ENCODE measurements around the gene TMEM72. TPM values are rescaled to one million over a fixed set of nuclear protein-coding genes. Genes with fewer than 3 reads are reported as not detected.

TMEM72 gene
- polyA plus RNA-seq, 4 donors: 67.6 to 74.5 (median 71.0) TPM

DNA sequence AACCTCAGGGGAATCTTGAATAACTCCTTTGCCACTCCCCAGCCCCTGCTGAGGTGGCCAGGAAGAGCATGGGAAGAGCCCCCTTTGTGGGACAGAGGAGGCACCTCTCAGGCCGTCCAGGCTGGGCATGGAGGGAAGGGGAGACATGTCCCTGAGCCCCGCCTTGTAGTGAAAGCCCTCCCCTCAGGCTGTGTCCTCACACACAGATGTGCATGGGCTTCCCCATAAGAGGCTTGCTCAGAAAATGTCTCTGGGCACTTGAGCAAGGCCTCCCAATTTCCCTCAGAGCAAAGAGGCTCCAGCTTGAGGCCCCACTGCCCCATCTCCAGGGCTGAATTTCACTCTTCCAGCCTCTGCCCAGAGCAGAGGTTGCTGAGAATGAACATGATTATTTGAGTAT, 3.8 kb downstream of the TMEM72 start:
- no peak for DNase-seq (ENCODE audit: low read depth in 4 of 4, low spot score in 3 of 4)

GRCh38 chr10:44916429-44916828, 5.3 kb downstream of the TMEM72 start:
- DNase-seq (ENCODE audit: low read depth in 4 of 4, low spot score in 3 of 4): no peak

DNA sequence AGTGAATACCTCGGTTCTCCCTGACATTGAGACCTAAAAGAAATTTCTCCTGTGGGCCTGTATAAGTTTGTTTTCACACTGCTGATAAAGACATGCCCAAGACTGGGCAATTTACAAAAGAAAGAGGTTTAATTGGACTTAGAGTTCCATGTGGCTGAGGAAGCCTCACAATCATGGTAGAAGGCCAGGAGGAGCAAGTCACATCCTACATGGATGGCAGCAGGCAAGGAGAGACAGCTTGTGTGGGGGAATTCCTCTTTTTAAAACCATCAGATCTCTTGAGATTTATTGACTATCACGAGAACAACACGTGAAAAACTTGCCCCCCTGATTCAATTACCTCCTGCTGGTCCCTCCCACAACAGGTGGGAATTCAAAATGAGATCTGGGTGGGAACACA, 6.7 kb downstream of the TMEM72 start:
- DNase-seq (ENCODE audit: low read depth in 4 of 4, low spot score in 3 of 4): no peak

DNA sequence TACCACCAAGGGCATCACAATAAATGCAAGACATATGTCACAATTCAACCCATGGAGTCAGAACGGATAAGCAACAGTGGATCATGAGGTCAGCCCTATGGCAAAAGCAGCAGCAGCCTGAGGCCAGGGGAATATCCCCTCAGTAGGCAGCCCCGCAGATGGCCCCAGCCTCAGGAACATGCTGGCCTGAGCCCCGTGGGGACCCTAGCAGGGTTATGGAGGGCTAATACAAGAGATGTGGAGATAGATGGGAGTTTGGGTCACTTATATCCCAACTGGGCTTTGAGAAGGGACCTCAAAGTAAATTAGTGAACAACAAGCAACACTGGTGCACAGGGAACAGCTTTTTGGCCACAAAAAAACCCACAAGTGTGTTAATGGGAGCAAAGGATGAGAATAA, 9.1 kb downstream of the TMEM72 start:
- DNase-seq (ENCODE audit: low read depth in 4 of 4, low spot score in 3 of 4): no peak

- no peak for DNase-seq (ENCODE audit: low read depth in 4 of 4, low spot score in 3 of 4)
Measured at GRCh38 chr10:44921061-44921460, 9.9 kb downstream of the TMEM72 start.

DNA sequence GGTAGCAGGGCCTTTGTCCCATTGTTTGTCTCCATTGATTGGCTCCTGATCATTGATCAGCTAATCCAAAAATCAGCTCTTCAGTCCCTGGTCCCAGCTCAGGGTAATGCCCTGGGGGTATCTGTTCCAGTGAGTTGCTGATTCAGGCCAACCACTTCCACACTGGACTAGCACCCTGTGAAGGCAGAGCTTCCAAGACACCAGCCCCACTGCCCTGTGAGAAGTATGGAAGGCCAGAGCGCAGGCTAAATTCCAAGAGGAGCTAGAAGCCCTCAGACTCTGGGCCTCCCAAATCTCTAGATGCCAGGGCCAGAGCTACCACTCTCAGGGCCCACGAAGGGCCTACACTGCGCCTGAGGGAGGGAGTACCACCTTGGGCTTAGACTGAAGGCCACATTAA, 10.4 kb downstream of the TMEM72 start:
- no peak for DNase-seq (ENCODE audit: low read depth in 4 of 4, low spot score in 3 of 4)

GRCh38 chr10:44922021-44922420, 10.9 kb downstream of the TMEM72 start:
- no peak for DNase-seq (ENCODE audit: low read depth in 4 of 4, low spot score in 3 of 4)

DNA sequence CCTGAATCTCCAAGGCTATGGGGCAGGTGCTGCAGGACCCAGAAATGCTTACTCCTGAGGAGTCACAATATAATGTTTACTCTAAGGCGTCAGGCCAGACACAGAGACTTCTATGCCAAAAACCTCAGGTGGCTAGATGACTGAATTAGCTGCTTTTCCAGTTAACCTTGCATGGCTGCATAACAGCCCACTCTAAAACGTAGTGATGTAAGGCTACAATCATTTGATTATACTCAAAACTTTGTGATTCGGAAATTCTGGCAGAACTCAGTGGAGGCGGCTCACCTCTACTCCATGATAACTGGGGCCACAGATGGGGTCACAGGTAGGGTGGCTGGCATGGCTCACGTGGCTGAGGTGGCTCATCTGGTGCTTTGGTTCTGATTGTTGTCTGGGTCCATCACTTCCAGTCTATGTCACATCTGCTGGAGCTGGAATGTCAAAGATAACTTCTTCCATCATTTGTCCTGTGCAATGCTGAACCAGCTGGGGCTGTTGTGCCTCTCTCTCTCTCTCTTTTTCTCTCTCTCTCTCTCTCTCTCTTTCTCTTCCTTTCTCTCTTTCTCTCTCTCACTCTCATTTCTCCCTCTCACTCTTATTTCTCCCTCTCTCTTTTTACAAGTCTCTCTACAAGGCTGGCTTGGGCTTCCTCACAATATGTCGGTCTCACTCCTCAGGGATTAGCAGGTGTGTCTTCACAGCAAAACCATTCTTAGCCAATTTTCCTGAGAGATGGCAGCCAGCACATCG, 11.8 kb downstream of the TMEM72 start:
- DNase-seq (ENCODE audit: low read depth in 4 of 4, low spot score in 3 of 4): no peak

- DNase-seq (ENCODE audit: low read depth in 4 of 4, low spot score in 3 of 4): no peak
Measured at GRCh38 chr10:44923611-44924010, 12.5 kb downstream of the TMEM72 start.

- no peak for DNase-seq (ENCODE audit: low read depth in 4 of 4, low spot score in 3 of 4)
Measured at GRCh38 chr10:44924261-44925040, 13.3 kb downstream of the TMEM72 start.

DNA sequence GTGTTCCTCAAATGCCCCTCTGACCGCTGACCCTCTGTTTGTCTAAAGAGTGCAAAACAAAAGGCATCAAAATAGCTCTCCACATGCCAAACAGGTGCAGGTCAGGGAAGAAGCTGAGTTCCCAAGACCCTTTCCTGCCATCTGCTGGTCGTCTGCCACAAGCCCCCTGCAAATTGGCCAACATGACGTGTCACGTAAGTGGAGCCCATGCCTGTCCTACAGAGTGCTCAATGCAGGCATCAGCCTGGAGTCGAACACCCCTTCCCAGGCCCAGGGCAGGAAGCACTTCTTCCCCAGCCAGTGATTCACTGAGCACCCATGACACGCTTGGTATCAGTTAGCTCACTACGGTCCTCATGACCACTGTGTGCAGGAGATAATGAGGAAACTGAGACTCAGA, 14.1 kb downstream of the TMEM72 start:
- no peak for DNase-seq (ENCODE audit: low read depth in 4 of 4, low spot score in 3 of 4)

GRCh38 chr10:44925811-44926750, 14.9 kb downstream of the TMEM72 start:
- DNase-seq (ENCODE audit: low read depth in 4 of 4, low spot score in 3 of 4): no peak

DNA sequence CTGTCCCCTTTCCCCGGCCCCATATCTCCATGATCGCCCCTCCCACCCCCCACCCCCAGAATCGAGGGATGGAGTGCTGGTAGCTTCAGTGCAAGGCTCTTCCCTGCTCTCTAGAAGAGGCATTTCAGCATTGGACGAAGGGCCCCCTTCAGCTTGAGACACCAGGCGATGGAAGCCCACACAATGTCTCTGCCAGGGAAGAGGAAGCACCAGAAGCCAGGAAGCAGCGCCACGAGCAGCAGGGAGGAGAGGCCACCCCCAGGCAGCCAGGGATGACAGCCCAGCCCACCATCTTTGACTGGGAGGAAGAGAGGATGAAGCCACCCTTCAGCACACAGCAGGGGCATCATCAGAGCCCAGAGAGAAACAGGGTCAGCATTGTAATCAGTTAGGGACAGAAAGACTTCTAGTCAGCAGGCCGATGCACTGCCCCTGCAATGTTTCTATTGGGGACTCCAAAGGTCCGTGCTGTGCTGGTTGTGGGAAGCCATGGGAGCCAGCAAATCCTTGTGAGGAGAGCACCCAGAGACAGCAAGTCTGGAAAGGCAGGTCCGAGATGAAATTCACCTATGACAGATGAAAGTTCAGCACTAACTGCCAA, 15.7 kb downstream of the TMEM72 start:
- DNase-seq (ENCODE audit: low read depth in 4 of 4, low spot score in 3 of 4): no peak

DNA sequence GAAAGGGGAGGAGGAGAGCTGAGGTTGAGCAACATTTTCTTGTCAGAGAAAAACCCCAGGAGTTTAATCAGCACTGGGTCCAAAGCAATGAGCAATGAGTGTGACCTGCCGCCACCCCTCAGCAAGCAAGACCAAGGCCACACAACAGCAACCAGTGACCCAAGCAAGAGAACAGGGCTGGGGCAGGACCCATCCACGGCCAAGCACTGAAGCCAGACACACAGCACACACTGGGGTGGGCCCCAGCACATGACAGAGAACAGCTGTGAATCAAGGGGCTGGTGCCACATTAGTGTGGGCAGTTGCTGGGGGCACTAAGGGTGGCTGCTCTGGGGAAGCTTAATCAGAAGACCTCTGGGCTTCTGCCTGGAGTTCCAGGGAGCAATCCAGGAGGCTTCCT, 16.2 kb downstream of the TMEM72 start:
- DNase-seq (ENCODE audit: low read depth in 4 of 4, low spot score in 3 of 4): no peak

DNA sequence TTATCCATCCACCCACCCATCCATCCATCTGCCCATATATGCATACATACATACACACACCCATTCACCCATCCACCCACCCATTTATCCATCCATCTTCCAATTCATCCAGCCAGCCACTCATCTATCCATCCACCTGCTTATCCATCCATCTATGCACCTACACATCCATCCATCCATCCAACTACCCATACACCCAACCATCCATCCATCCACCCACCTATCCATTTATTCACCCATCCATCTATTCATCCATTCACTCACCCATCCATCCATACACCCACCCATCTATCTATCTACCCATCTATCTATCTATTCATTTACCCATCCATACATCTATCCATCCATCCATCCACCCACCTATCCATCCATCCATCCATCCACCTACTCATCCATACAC, 17.3 kb downstream of the TMEM72 start:
- no peak for DNase-seq (ENCODE audit: low read depth in 4 of 4, low spot score in 3 of 4)

- DNase-seq (ENCODE audit: low read depth in 4 of 4, low spot score in 3 of 4): no peak
Measured at GRCh38 chr10:44929356-44930255, 18.5 kb downstream of the TMEM72 start.

- no peak for DNase-seq (ENCODE audit: low read depth in 4 of 4, low spot score in 3 of 4)
Measured at GRCh38 chr10:44930904-44931620, 19.9 kb downstream of the TMEM72 start.

- no peak for DNase-seq (ENCODE audit: low read depth in 4 of 4, low spot score in 3 of 4)
Measured at GRCh38 chr10:44931621-44932516, 20.7 kb downstream of the TMEM72 start.
